ENCODE measurements around the gene COQ8A.
A peak's percentile ranks its signal among the peaks of the same experiment; 100 is the strongest.
"Not testable (repeated sequence)": the region's sequence is repeated elsewhere in the genome, so short reads cannot be mapped to it uniquely, and the experiment has no call there.

Gene COQ8A

DNA sequence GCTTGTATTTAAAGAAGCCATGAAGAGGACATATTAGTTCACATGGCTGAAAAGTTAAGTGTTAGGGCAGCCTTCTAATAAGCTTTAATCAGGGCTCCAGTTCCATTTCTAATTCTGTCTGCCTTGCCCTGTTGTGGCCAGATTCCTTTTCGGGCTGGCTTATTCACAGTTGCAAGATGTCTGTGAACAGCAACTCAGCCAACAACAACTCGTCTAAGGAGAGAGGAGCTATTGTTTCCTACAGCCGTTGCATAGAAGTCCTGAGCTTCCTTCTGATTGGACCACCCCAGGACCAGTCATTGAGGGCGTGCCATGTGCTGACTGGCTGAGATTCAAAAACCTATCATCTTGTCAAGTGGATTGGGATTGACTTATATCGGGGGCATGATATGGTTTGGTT is 18.6 kb upstream of the COQ8A start:
- DNase-seq (ENCODE audit: low read depth in 2 of 2), result no peak

DNA sequence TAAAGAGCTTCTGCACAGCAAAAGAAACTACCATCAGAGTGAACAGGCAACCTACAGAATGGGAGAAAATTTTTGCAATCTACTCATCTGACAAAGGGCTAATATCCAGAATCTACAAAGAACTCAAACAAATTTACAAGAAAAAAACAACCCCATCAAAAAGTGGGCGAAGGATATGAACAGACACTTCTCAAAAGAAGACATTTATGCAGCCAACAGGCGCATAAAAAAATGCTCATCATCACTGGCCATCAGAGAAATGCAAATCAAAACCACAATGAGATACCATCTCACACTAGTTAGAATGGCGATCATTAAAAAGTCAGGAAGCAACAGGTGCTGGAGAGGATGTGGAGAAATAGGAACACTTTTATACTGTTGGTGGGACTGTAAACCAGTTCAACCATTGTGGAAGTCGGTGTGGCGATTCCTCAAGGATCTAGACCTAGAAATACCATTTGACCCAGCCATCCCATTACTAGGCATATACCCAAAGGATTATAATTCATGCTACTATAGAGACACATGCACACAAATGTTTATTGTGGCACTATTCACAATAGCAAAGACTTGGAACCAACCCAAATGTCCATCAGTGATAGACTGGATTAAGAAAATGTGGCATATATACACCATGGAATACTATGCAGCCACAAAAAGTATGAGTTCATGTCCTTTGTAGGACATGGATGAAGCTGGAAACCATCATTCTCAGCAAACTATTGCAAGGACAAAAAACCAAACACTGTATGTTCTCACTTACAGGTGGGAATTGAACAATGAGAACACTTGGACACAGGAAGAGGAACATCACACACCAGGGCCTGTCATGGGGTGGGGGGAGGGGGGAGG is 10.6 kb upstream of the COQ8A start:
- DNase-seq (ENCODE audit: low read depth in 2 of 2), result not testable (repeated sequence)

DNA sequence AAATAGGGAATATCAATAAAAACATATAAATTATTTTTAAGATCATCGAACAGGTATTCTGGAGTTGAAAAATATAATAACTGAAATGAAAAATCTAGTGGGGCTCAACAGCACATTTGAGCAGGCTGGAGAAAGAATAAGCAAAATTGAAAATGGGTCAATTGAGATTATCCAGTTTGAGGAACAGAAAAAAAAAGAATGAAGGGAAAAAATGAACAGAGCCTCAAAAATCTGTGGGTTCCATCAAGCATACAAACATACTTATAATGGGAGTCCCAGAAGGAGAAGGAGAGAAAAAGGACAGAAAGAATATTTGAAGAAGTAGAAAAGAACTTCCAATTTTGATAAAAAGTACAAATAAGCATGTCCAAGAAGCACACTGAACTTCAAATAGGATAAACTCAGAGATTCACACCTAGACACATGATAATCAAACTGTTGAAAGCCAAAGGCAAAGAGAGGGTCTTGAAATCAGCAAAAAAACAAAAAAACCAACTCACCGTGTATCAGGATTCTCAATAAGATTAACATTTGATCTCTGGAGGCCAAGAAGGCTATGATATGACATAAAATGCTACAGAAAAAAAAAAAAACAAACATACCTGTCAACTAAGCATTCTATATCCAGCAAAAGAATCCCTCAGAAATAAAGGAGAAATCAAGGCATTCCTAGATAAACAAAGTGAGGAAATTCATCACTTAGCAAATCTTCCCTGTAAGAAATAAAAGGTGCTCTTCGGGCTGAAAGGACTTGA is 5.4 kb upstream of the COQ8A start:
- DNase-seq (ENCODE audit: low read depth in 2 of 2), result no peak

DNA sequence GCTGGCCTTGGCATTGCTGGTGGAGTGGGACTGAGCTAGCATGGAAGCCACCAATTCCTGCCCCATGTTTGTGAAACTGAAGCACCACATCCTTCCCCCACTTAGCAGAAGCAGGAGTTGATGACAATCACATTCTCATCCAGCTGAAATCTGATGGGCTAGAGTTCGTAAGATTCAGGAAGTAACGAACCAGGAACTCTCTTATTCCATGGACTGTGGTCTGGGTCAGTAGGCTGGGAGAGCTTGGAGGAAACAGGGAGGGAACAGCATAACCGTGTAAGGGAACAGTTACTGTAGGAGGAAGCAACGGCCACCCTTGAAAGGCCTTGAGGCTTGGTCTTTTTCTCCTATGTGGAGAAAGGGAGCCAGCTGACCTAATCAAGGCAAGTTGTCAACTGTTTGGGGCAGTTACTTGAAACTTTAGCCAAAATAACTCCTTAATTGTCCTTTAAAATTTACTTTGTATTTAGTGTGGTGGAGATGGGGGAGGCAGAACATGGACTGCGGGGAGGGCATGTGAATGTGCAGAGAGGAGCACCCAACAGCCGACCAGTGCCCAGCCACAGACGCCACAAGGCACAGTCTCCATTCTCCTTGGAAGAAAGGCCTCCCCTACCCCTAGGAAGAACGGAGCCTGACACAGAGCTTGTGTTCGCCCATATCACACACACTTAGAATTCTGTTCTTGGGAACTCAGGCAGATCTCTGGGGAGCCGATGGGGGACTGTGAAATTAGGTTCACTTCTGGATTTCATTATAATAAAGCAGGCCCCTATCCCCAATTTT is 2.0 kb upstream of the COQ8A start:
- DNase-seq (ENCODE audit: low read depth in 2 of 2), result no peak

DNA sequence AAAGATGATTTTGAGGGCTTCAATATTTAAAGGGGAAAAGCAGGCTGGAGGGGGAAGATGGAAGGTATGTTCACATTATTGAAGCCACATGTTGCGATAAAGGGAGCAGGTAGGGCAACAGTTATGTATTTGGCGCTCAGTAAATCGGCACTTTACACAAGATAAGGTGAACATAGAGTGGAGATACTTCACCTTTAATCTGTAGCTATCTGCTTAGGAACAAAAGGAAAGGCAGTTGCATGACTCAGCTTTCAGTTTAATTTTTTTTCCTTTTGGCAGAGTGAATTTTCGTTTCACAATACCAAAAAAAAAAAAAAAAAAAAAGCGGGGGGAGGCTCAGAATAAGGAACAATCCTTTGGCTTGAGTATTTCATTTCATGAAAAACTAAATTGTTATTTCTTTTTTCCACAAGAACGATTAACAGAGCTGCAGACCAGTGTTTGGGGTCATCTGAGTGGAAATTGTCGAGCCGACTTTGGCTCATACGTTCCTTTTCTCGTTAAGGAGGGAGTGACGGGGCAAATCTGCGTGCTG is 1.1 kb upstream of the COQ8A start:
- DNase-seq (ENCODE audit: low read depth in 2 of 2), result peak; percentile 16 to 17

DNA sequence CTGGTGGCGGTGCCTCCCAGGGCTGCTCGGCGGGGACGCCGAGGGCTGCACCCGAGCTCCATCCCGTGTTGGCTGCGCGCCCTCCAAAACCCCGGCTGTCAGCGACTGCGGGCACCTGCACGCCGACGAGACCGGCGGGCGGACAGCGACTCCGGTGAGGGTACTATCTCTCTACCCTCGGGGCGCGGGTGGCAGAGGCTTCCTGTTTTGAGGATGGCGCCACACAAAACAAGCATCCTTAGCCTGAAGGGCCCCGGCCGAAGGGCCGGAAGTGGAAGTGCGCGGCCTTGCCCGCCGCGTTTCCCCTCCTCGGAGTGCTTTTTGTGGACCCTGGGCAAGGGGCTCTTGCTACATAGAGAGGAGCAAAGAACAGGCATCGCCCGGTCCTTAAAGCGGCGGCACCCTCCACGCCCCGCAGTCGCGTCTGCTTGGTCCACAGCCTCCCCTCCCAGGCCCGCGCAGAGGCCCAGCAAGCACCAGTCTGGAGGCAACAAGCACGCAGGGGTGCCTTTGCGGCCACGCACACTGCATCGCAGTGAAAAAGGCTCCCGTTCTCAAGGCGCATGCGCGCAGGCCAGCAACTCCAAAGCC is 561 bp upstream of the COQ8A start:
- peak in 1 of 2 experiments; percentile 10 for DNase-seq (ENCODE audit: low read depth in 2 of 2)

DNA sequence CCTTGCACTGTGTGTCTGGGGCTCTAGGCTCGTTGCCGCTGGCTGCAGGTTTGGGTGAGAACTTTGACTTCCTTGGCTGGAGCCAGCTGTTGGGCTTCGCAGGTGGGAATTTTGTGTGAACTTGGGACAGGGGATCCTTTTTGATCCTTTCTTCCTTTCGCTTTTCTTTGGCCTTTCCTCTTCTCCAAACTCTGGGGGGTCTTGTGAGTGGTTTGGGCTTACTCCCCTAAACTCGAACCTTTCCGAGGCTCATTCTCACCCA is 643 bp downstream of the COQ8A start:
- no peak for DNase-seq (ENCODE audit: low read depth in 2 of 2)

DNA sequence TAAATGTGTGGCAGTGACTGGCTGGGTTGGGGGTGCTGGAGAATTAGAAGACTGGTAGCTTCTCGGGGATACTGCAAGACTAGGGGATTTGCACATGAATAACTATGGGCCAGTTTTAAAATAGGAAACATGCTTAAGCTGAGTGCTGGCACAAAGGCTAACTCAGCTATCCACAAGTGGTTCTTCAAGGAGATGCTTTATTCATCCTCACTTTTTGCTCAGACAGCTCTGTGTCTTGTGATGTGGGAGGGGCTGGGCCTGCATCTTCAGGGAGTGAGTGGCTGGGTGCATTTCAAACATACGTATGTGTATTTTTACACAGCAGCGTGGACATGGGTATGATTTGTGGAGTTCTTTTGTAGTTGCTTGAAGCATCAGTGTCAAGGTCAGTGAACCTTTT is 2.3 kb downstream of the COQ8A start:
- DNase-seq (ENCODE audit: low read depth in 2 of 2), result no peak

DNA sequence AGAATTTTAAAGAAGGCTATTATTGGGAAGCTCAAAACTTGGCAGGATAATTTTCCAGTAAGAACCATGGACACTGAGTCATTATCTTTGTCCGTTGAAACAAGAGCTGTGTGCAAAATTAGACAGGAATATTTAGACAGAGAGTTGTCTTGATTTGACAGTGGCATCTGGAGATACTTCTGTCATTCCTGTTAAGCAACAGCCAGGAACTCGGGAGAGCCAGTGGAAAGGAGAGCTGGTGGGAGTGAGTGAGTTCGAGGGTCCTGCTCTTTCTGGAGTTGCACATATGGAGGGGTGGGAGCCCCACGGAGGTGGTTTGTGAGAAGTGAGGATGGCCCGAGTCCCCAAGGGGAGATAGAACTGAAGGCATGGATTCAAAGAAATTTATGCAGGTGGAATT is 3.1 kb downstream of the COQ8A start:
- no peak for DNase-seq (ENCODE audit: low read depth in 2 of 2)

DNA sequence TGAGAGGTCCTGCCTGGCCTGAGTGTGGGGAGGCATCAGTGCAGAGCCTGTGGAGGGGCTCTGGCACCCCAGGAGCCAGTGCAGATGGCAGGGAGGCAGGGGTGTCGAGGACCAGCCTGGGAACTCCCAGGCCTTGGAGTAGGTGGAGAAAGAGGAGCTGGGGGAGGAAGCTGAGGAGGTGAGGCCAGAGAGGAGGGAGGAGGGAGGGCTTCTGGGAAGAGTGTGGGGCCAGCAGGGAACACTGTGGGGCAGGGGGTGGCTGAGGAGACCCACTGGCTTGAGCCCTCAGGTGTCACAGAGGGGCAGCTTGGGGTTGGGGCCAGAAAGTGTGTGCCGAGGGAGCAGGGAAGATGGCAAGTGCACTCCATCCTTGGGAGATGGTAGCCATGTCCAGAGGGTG is 3.8 kb downstream of the COQ8A start:
- DNase-seq (ENCODE audit: low read depth in 2 of 2), result no peak

DNA sequence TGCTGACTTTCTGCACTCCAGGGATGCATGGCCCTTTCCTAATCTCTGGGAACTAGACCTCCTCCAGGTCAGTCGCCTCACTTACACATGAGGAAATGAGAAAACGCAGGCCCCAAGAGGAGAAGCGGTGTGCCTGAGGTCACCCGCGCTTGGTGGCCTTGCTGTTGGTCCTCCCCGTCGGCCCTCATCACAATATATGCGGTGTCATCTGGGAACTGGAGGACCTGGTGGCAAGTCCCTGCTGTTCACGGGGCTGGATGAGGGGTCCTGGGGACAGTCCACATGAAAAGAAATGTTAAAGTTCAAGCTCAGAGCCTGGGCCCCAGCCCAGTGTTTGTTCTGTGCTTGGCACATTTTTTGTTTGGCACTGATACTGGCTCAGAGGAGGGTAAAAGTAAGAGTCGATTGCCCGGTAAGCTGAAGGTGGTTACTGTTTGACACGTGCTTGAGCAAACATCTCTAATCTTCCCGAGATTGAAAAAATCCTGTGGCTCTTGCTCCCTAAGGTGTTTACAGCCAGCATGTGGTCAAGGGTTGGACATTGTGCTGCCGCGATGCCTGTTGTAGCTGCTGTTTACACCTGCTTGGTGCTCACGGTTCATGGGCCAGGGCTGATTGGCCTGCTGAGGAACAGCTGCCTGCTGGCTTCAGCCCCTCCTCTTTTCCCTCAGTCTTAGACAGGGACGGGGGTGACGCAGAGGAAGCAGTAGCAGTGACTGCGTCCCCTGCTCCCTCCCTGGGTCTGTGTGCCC is 5.2 kb downstream of the COQ8A start:
- no peak for DNase-seq (ENCODE audit: low read depth in 2 of 2)

DNA sequence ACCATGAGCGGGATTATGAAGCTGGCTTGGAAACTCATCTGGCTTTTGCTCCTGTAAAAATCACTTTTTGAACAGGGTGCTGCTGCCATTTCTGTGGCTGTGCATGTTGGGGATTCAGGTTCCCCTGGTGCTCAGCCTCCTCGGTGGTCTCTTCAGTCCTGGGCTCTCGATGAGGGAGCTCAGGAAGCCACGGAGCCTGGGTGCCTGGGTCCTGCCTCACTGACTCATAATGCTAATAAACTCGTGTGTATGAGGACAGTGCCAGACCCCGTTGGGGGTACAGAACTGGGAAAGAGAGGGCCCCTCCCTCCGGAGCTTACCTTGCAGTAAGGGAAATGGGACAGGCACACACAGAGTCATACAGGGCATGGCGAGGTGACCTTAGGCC is 5.8 kb downstream of the COQ8A start:
- no peak for DNase-seq (ENCODE audit: low read depth in 2 of 2)

DNA sequence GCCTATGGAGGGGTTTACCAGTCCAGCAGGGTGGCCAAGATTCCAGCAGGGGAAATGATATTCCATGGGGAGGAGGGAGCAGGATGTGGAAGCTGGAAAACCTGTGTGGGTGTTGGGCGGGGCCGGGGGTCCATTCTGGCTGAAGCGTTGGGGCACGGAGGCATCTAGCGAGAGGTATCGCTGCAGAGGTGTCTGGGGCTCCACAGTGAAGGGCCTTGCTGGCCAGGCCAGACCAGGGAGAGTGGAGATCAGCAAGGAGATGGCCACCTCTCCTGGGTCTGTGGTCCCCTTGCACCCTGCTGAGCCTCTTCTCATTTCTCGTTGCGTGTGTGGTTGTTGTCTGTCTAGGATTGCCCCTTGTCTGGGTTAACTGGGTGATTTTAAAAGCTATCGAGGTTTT is 6.2 kb downstream of the COQ8A start:
- no peak for DNase-seq (ENCODE audit: low read depth in 2 of 2)

DNA sequence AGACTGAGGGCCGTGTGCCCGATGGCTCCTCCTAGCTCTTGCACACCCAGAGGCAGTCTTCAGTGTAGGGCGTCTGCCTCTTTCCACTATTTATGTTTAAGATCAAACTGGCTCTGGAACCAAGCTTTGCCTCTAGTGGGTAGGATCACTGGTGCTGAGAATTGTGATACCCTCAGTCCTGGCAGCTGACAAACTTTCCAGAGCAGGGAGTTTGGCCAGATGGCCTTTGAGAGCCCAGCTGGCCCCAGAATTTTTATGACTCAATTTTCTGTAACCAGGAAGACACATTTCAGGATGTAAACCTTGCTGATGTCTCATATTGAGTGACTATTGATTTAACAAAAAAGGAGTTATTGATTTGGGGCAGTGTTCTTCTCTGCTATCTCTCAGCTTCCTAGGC is 6.7 kb downstream of the COQ8A start:
- no peak for DNase-seq (ENCODE audit: low read depth in 2 of 2)

DNA sequence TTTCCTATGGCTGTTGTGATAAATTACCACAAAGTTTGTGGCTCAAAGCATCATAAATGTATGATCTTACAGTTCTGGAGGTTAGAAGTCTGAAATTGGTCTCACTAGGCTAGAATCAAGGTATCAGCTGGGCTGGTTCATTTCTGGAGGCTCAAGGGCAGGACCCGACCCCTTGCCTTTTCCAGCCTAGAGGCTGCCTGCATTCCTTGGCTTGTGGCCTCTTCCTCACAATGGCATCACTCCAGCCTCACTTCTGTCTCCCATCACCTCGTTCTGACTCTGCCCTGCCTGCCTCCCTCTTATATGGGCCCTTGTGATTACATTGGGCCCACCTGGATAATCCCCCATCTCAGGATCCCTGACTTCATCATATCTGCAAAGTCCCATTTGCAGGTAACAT is 8.0 kb downstream of the COQ8A start:
- DNase-seq (ENCODE audit: low read depth in 2 of 2), result no peak

DNA sequence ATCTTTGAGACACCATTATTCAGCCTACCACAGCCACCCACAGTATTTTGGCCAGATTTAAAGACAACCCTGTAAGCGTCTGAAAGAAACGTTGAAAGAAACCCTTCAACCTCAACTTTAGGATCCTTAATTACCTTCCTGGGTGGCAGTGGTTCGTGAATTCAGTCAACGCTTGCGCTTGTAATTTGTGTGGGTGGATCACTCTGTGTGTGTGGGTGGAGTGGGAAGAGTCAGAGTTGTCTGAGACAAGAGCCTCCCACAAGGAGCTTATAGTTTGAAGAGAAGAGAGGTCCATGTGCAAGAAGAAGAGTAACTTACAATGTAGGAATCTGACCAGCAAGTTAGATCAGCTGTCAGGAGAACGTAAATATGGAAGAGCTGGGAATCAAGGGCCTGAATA is 8.4 kb downstream of the COQ8A start:
- DNase-seq (ENCODE audit: low read depth in 2 of 2), result no peak

DNA sequence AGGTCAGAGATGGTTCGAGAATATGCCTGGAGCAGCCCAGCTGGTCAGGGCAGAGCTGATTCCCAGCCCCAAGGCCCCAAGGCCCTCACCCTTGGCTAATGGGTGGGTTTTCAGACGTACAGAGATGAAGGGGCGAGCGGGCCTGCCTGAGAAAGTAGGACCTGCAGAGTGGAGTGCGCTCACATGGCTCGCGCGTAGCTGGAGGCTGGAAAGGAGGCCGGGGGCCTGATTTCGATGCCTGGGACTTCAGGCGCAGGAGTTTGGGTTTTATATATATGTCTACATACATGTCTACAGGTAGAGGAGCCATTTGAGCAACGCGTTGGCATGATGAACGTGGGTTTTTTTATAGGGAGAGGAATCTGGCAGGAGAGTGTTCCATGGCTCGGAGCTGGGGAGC is 8.9 kb downstream of the COQ8A start:
- no peak for DNase-seq (ENCODE audit: low read depth in 2 of 2)

DNA sequence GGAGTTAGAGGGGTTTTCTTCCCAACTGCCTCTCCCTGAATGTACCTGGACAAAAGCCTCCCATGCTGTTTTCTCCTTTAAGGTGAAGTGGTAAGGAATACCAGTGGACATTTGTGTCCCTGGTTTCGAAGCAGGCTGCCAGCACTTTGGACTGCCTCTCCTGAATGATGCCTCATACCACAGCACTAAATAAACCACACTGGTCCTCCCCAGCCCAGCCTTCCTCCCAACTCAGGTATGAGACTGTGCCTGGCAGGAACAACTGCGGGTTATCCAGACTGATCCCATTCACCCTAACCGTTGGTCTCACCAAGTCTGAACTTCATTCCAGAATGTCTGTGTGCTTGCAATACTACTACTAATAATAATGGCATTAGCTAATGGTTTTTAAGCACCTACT is 9.3 kb downstream of the COQ8A start:
- DNase-seq (ENCODE audit: low read depth in 2 of 2), result no peak

DNA sequence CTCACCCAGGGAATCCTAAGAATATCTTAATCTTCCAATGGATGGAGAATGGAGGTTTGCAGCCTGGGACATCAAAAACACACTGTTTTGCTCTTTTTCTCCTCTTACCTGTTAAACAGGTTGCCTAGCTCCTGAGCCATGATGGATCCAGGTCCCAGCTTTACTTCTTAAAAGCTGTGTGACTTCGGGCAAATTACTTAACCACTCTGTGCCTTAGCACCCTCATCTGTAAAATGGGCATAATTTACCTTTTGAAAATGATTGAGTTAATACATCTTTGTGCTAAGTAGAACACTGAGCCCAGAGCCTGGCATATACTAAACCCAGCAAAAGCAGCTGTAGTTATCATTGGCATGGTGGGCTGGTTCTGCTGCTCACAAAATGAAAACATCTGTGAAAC is 10.2 kb downstream of the COQ8A start:
- DNase-seq (ENCODE audit: low read depth in 2 of 2), result no peak

DNA sequence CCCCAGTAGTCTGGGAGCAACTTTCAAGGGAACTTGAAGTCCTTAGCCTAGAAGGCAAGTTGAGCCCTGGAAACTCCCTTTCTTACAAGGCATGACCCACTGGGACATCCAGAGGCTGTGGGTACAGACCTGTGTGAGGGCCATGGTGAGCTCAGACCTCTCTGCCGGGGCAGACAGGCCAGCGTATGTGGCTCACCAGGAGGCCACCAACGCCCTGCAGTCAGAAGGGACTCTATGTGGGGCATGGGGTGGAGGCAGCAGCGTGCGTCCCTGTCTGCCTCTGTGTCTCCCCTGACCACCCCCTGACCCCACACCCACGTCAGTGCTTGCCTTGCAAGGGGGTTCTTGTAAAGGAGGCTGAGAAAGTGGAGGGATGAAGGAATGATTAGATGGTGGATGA is 10.8 kb downstream of the COQ8A start:
- DNase-seq (ENCODE audit: low read depth in 2 of 2), result no peak

DNA sequence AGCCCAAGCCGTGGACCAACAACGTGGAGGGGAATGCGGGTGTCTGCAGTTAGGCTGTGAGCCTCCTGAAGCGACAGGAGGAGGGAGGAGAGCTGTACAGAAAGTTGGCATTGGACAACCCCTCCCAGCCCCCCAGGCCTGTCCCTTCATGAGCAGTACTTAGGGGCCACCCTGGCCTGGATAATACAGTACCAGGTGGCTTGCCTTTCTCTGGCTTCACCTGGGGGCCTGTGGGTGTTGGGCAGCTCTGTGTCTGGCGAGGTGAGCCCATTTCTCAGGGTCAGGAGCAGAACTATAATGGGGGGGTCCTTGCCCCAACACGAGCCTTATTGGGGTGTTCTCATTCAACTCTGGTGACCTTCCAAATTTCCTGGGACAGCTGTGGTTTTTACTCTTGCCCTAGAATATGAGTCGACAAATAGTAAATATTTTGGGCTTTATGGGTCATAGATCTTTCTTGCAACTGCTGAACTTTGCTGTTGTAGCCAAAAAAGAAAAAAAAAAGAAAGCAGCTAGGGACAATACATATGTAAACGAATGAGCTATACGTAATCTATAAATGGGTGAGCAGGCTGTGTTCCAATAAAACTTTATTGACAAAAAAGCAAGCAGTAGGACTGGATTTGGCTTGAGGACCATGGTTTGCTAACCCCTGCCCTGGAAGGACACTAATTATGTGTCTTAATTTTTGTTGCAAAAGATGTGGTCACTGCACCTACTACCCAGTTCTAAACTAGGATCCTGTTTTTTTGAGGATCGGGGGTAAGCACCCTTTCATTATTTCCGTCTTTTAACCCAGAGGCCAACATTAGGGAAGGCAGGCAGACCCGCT is 11.4 kb downstream of the COQ8A start:
- no peak for DNase-seq (ENCODE audit: low read depth in 2 of 2)

Measured in fibroblast of skin of left biceps (primary cell).